Mesendoderm (in vitro differentiated cells): ENCODE data around the gene ADK.

ENCODE experiments used
- DNase-seq: peaks from one replicate; pipeline ENCODE4 v3.0.0; 2013
- H2AK5ac ChIP-seq: 2 replicates; pipeline ENCODE4 v1.6.1; 2013; ENCODE audit warnings: low read length, inconsistent platforms
- H2BK120ac ChIP-seq: 2 replicates; pipeline ENCODE4 v1.6.1; 2013; ENCODE audit warnings: low read depth, mild to moderate bottlenecking, low read length, moderate library complexity, mixed read lengths
- H2BK15ac ChIP-seq: replicated peaks from 2 replicates; pipeline ENCODE4 v1.6.1; 2013; ENCODE audit warnings: low read depth, mild to moderate bottlenecking, moderate library complexity
- H2BK5ac ChIP-seq: 2 replicates; pipeline ENCODE4 v1.6.1; 2013; ENCODE audit warnings: low read length, inconsistent platforms
- H3K18ac ChIP-seq: 2 replicates; pipeline ENCODE4 v1.6.1; 2013; ENCODE audit warnings: mild to moderate bottlenecking, low read length, mixed read lengths
- H3K23ac ChIP-seq: one replicate; pipeline ENCODE4 v1.6.1; 2013; ENCODE audit warnings: low read length
- H3K27ac ChIP-seq: 2 replicates; pipeline ENCODE4 v1.5.1; 2013; ENCODE audit warnings: low read depth, mild to moderate bottlenecking, inconsistent platforms, low read length, moderate library complexity
- H3K27me3 ChIP-seq: 2 replicates; pipeline ENCODE4 v1.6.1; 2013; ENCODE audit warnings: low read length, control low read depth, mild to moderate bottlenecking, inconsistent platforms; ENCODE audit not compliant: insufficient read depth, poor library complexity
- H3K36me3 ChIP-seq: 2 replicates; pipeline ENCODE4 v1.6.1; 2013; ENCODE audit warnings: low read length, inconsistent platforms; ENCODE audit not compliant: control insufficient read depth, insufficient read depth
- H3K4ac ChIP-seq: one replicate; pipeline ENCODE4 v1.6.1; 2013; ENCODE audit warnings: low read depth, mild to moderate bottlenecking, low read length, moderate library complexity
- H3K4me1 ChIP-seq: 2 replicates; pipeline ENCODE4 v1.6.1; 2013; ENCODE audit warnings: low read depth, low read length, inconsistent platforms; ENCODE audit not compliant: control insufficient read depth
- H3K4me2 ChIP-seq: 2 replicates; pipeline ENCODE4 v1.6.1; 2013; ENCODE audit warnings: low read length
- H3K4me3 ChIP-seq: 2 replicates; pipeline ENCODE4 v1.5.1; 2013; ENCODE audit warnings: mild to moderate bottlenecking, low read length
- H3K56ac ChIP-seq: one replicate; pipeline ENCODE4 v1.6.1; 2013; ENCODE audit warnings: low read length
- H3K79me1 ChIP-seq: 2 replicates; pipeline ENCODE4 v1.6.1; 2013; ENCODE audit warnings: low read length, inconsistent platforms
- H3K79me2 ChIP-seq: 2 replicates; pipeline ENCODE4 v1.6.1; 2013; ENCODE audit warnings: mild to moderate bottlenecking, low read length; ENCODE audit not compliant: control insufficient read depth, insufficient read depth
- H3K9ac ChIP-seq: 2 replicates; pipeline ENCODE4 v1.6.1; 2013; ENCODE audit warnings: low read length, inconsistent platforms
- H4K5ac ChIP-seq: one replicate; pipeline ENCODE4 v1.6.1; 2013; ENCODE audit warnings: low read length
- H4K8ac ChIP-seq: one replicate; pipeline ENCODE4 v1.6.1; 2013; ENCODE audit warnings: low read depth, mild to moderate bottlenecking, control low read depth, low read length, moderate library complexity
- WGBS: extraction: QIAGEN DNeasy Blood & Tissue Kit; methylation state at CpG from one replicate; pipeline ENCODE4 v1.1.7; 2013; ENCODE audit warnings: low lambda C conversion rate, missing lambda C conversion rate; ENCODE audit not compliant: insufficient coverage; ENCODE audit errors: extremely low coverage; 5-methylcytosine and 5-hydroxymethylcytosine counted together

The ADK gene

GRCh38 chr10:74736029-74736428 lies 585.0 kb downstream of the ADK start:
- H3K23ac ChIP-seq, result no peak overlapping the region
- DNase-seq, result no peak
- WGBS, result no CpG with 5 or more reads among the region's 2 CpGs

GRCh38 chr10:74738052-74738451 lies 587.0 kb downstream of the ADK start:
- Histone ChIP-seq H3K56ac (no peak overlapping the region), H3K18ac (no peak overlapping the region), H3K9ac (no peak overlapping the region), H2BK15ac (no peak overlapping the region), H3K4me3 (no peak overlapping the region), H3K36me3 (no peaks in the 10 kb centered on the region), H4K5ac (no peak overlapping the region), H3K79me2 (no peaks in the 10 kb centered on the region), H3K4ac (no peak overlapping the region), H2BK5ac (no peak overlapping the region), H3K27ac (no peak overlapping the region), H3K27me3 (no peaks in the 10 kb centered on the region), H3K23ac (no peak overlapping the region), H2BK120ac (no peak overlapping the region), H3K79me1 (no peaks in the 10 kb centered on the region), H4K8ac (no peak overlapping the region), H3K4me1 (no peaks in the 10 kb centered on the region), H2AK5ac (no peak overlapping the region), H3K4me2 (no peak overlapping the region)
- peak; percentile 10 for DNase-seq
- WGBS, result no CpG with 5 or more reads among the region's 1 CpG

More at GRCh38 chr10:74736029-74736428, 585.0 kb downstream of the ADK start:
- no peaks in the 10 kb centered on the region for H3K36me3 ChIP-seq
- no peak overlapping the region for H3K9ac ChIP-seq
- no peak overlapping the region for H3K56ac ChIP-seq
- H3K79me1 ChIP-seq, result no peaks in the 10 kb centered on the region
- no peak overlapping the region for H2BK5ac ChIP-seq
- H3K4me2 ChIP-seq, result no peak overlapping the region
- no peak overlapping the region for H2BK120ac ChIP-seq
- no peaks in the 10 kb centered on the region for H3K27me3 ChIP-seq
- no peak overlapping the region for H3K4ac ChIP-seq
- no peak overlapping the region for H2AK5ac ChIP-seq
- no peaks in the 10 kb centered on the region for H3K4me1 ChIP-seq
- H3K27ac ChIP-seq, result no peak overlapping the region
- no peak overlapping the region for H4K8ac ChIP-seq
- H3K4me3 ChIP-seq, result no peak overlapping the region
- no peak overlapping the region for H2BK15ac ChIP-seq
- no peak overlapping the region for H4K5ac ChIP-seq
- no peak overlapping the region for H3K18ac ChIP-seq
- no peaks in the 10 kb centered on the region for H3K79me2 ChIP-seq

- H3K79me2 ChIP-seq, result no peaks in the 10 kb centered on the region
- H3K4me1 ChIP-seq, result no peaks in the 10 kb centered on the region
- H3K4ac ChIP-seq, result no peak overlapping the region
- H3K4me3 ChIP-seq, result no peak overlapping the region
- H2BK120ac ChIP-seq, result no peak overlapping the region
- no peak for DNase-seq
- H3K27ac ChIP-seq, result no peak overlapping the region
- H2BK5ac ChIP-seq, result no peak overlapping the region
- no CpG with 5 or more reads among the region's 3 CpGs for WGBS
- H2AK5ac ChIP-seq, result no peak overlapping the region
- no peaks in the 10 kb centered on the region for H3K36me3 ChIP-seq
- H3K18ac ChIP-seq, result no peak overlapping the region
- H3K9ac ChIP-seq, result no peak overlapping the region
- H4K8ac ChIP-seq, result no peak overlapping the region
- no peak overlapping the region for H3K23ac ChIP-seq
- H3K79me1 ChIP-seq, result no peaks in the 10 kb centered on the region
- no peaks in the 10 kb centered on the region for H3K27me3 ChIP-seq
- H3K4me2 ChIP-seq, result no peak overlapping the region
- H3K56ac ChIP-seq, result no peak overlapping the region
- H2BK15ac ChIP-seq, result no peak overlapping the region
- H4K5ac ChIP-seq, result no peak overlapping the region
These were observed 587.5 kb downstream of the ADK start for GRCh38 chr10:74738542-74738941.

- DNase-seq, result peak; percentile 65
- H3K4me2 ChIP-seq, result no peak overlapping the region
- H3K79me2 ChIP-seq, result no peaks in the 10 kb centered on the region
- H3K4me3 ChIP-seq, result no peak overlapping the region
- H3K18ac ChIP-seq, result no peak overlapping the region
- no peak overlapping the region for H3K23ac ChIP-seq
- no peak overlapping the region for H3K9ac ChIP-seq
- no peaks in the 10 kb centered on the region for H3K36me3 ChIP-seq
- H3K4me1 ChIP-seq, result no peaks in the 10 kb centered on the region
- H3K27me3 ChIP-seq, result no peaks in the 10 kb centered on the region
- H2BK5ac ChIP-seq, result no peak overlapping the region
- no peak overlapping the region for H2BK120ac ChIP-seq
- no peak overlapping the region for H3K27ac ChIP-seq
- H2BK15ac ChIP-seq, result no peak overlapping the region
- no peak overlapping the region for H3K56ac ChIP-seq
- WGBS, result no CpG with 5 or more reads among the region's 10 CpGs
- H2AK5ac ChIP-seq, result no peak overlapping the region
- H3K4ac ChIP-seq, result no peak overlapping the region
- H3K79me1 ChIP-seq, result no peaks in the 10 kb centered on the region
- H4K8ac ChIP-seq, result no peak overlapping the region
- no peak overlapping the region for H4K5ac ChIP-seq
These were observed 588.1 kb downstream of the ADK start for GRCh38 chr10:74738985-74739567.

GRCh38 chr10:74743401-74743800 lies 592.4 kb downstream of the ADK start:
- H3K27ac ChIP-seq, result no peak overlapping the region
- no peak overlapping the region for H3K56ac ChIP-seq
- no peaks in the 10 kb centered on the region for H3K4me1 ChIP-seq
- H2BK15ac ChIP-seq, result no peak overlapping the region
- no peak overlapping the region for H3K4me3 ChIP-seq
- H3K79me1 ChIP-seq, result no peaks in the 10 kb centered on the region
- H2BK5ac ChIP-seq, result no peak overlapping the region
- H3K36me3 ChIP-seq, result no peaks in the 10 kb centered on the region
- H2BK120ac ChIP-seq, result no peak overlapping the region
- no CpG with 5 or more reads among the region's 4 CpGs for WGBS
- no peak overlapping the region for H3K18ac ChIP-seq
- H2AK5ac ChIP-seq, result no peak overlapping the region
- no peak overlapping the region for H3K9ac ChIP-seq
- H3K23ac ChIP-seq, result no peak overlapping the region
- no peak overlapping the region for H4K5ac ChIP-seq
- no peaks in the 10 kb centered on the region for H3K27me3 ChIP-seq
- no peak overlapping the region for H3K4me2 ChIP-seq
- H4K8ac ChIP-seq, result no peak overlapping the region
- no peak for DNase-seq
- H3K79me2 ChIP-seq, result no peaks in the 10 kb centered on the region
- no peak overlapping the region for H3K4ac ChIP-seq

- Histone ChIP-seq H3K4ac (no peak overlapping the region), H3K23ac (no peak overlapping the region), H3K18ac (no peak overlapping the region), H3K27ac (no peak overlapping the region), H3K36me3 (no peaks in the 10 kb centered on the region), H3K4me3 (no peak overlapping the region), H3K4me1 (no peaks in the 10 kb centered on the region), H3K27me3 (no peaks in the 10 kb centered on the region), H4K5ac (no peak overlapping the region), H3K9ac (no peak overlapping the region), H3K4me2 (no peak overlapping the region), H2BK5ac (no peak overlapping the region), H2BK120ac (no peak overlapping the region), H2AK5ac (no peak overlapping the region), H3K79me1 (no peaks in the 10 kb centered on the region), H4K8ac (no peak overlapping the region), H2BK15ac (no peak overlapping the region), H3K79me2 (no peaks in the 10 kb centered on the region), H3K56ac (no peak overlapping the region)
- no CpG with 5 or more reads among the region's 4 CpGs for WGBS
- DNase-seq, result no peak
These were observed 594.4 kb downstream of the ADK start for GRCh38 chr10:74745449-74745848.
